IPS DF 4.7 (cell line): Measurements from ENCODE around the gene EMD.
"Not testable (repeated sequence)": the region's sequence is repeated elsewhere in the genome, so short reads cannot be mapped to it uniquely, and the experiment has no call there.

Experiments
- DNase-seq: peaks from one replicate; pipeline ENCODE4 v3.0.0-alpha.2; 2013; ENCODE audit warnings: low spot score; ENCODE audit errors: extremely low read depth

The EMD gene

GRCh38 chrX:154371017-154371788, 7.9 kb upstream of the EMD start:
- no peak for DNase-seq

GRCh38 chrX:154371789-154372300, 7.2 kb upstream of the EMD start:
- DNase-seq = no peak

GRCh38 chrX:154372612-154373022, 6.5 kb upstream of the EMD start:
- no peak for DNase-seq

GRCh38 chrX:154373340-154374306, 5.5 kb upstream of the EMD start:
- DNase-seq = no peak

GRCh38 chrX:154374313-154375155, 4.6 kb upstream of the EMD start, which contains the start of gene FLNA:
Gene FLNA (minus strand): TSS chrX:154374634. CDS start chrX:154371245, 3,389 bp downstream.
- DNase-seq = no peak

- DNase-seq = no peak
These were observed 4.0 kb upstream of the EMD start for GRCh38 chrX:154375156-154375504.

- DNase-seq = no peak
These were observed 2.3 kb upstream of the EMD start for GRCh38 chrX:154376774-154377173.

GRCh38 chrX:154378059-154378798, 866 bp upstream of the EMD start:
- no peak for DNase-seq

- no peak for DNase-seq
These were observed 465 bp downstream of the EMD start for GRCh38 chrX:154379569-154379951.

- DNase-seq = no peak
These were observed 1.1 kb downstream of the EMD start for GRCh38 chrX:154380153-154380552.

- DNase-seq = no peak
These were observed 1.7 kb downstream of the EMD start for GRCh38 chrX:154380787-154381186.

GRCh38 chrX:154381271-154381670, 2.2 kb downstream of the EMD start:
- no peak for DNase-seq

- DNase-seq = no peak
These were observed 3.5 kb downstream of the EMD start for GRCh38 chrX:154382483-154383069.

GRCh38 chrX:154383359-154384283, 4.5 kb downstream of the EMD start:
- no peak for DNase-seq

- DNase-seq = no peak
These were observed 5.3 kb downstream of the EMD start for GRCh38 chrX:154384284-154384892.

- DNase-seq = not testable (repeated sequence)
These were observed 9.0 kb downstream of the EMD start for GRCh38 chrX:154388094-154388493.

GRCh38 chrX:154388649-154389048, 9.6 kb downstream of the EMD start:
- not testable (repeated sequence) for DNase-seq
